OCI-LY7 (cell line): ENCODE data around the gene OR52N5. TPM values are rescaled to one million over a fixed set of nuclear protein-coding genes. Genes with fewer than 3 reads are reported as not detected.

ENCODE experiments used
- BruUV-seq: library from RNA; stranded (reverse); fragments of 400-500 nt; replicated peaks from 2 replicates; lab custom pipeline; 2021; lab: Mats Ljungman, UMichigan
- CTCF ChIA-PET: fragments of 300-600 bp; sonication (Branson Sonifier 250); formaldehyde crosslinking; loops from one replicate; lab custom pipeline; 2022; ENCODE audit warnings: antibody characterized with exemption; ENCODE audit not compliant: unreplicated experiment; lab: Charles Lee
- POLR2A ChIA-PET: fragments of 300-600 bp; sonication (Branson Sonifier 250); formaldehyde crosslinking; loops from one replicate; lab custom pipeline; 2022; ENCODE audit warnings: antibody characterized with exemption; lab: Charles Lee
- DNase-seq: peaks from one replicate; pipeline ENCODE4 v3.0.0-alpha.2; 2015; ENCODE audit warnings: low spot score
- H2AFZ ChIP-seq: fragments of 200-600 bp; sonication (generic), shearing (Covaris generic); 2 replicates; pipeline ENCODE4 v1.6.1; 2014; ENCODE audit warnings: mild to moderate bottlenecking, antibody characterized with exemption, low read length, moderate library complexity
- H3K27ac ChIP-seq: fragments of 200-600 bp; sonication (generic); 2 replicates; pipeline ENCODE4 v1.5.1; 2014; ENCODE audit warnings: mixed run types, low read depth, mild to moderate bottlenecking, moderate library complexity, low read length, inconsistent platforms; ENCODE audit not compliant: poor library complexity, severe bottlenecking
- H3K36me3 ChIP-seq: fragments of 200-600 bp; sonication (generic); 2 replicates; pipeline ENCODE4 v1.6.1; 2014; ENCODE audit warnings: mild to moderate bottlenecking, antibody characterized with exemption, low read length, moderate library complexity, mixed read lengths; ENCODE audit not compliant: insufficient read depth
- H3K4me1 ChIP-seq: fragments of 200-600 bp; sonication (generic); 2 replicates; pipeline ENCODE4 v1.5.1; 2014; ENCODE audit warnings: mild to moderate bottlenecking, low read length; ENCODE audit not compliant: insufficient read depth, poor library complexity, severe bottlenecking
- H3K4me2 ChIP-seq: fragments of 200-600 bp; sonication (generic); 2 replicates; pipeline ENCODE4 v1.6.1; 2014; ENCODE audit warnings: mild to moderate bottlenecking, low read length
- H3K4me3 ChIP-seq: fragments of 200-600 bp; sonication (generic); 2 replicates; pipeline ENCODE4 v1.5.1; 2014; ENCODE audit warnings: mild to moderate bottlenecking, low read depth, low read length; ENCODE audit not compliant: poor library complexity, severe bottlenecking
- H3K79me2 ChIP-seq: fragments of 200-600 bp; sonication (generic); 2 replicates; pipeline ENCODE4 v1.6.1; 2016; ENCODE audit warnings: low read depth, mild to moderate bottlenecking, low read length, moderate library complexity, mixed read lengths; ENCODE audit not compliant: insufficient read depth
- H3K9me2 ChIP-seq: fragments of 200-600 bp; sonication (generic); 2 replicates; pipeline ENCODE4 v1.6.1; 2016; ENCODE audit warnings: mild to moderate bottlenecking, low read length, mixed read lengths; ENCODE audit not compliant: insufficient read depth
- H3K9me3 ChIP-seq: fragments of 200-600 bp; sonication (generic); 2 replicates; pipeline ENCODE4 v1.6.1; 2014; ENCODE audit warnings: mild to moderate bottlenecking, mixed run types, low read length, mixed read lengths
- H4K20me1 ChIP-seq: fragments of 200-600 bp; sonication (generic); 2 replicates; pipeline ENCODE4 v1.6.1; 2014; ENCODE audit warnings: mild to moderate bottlenecking, antibody characterized with exemption, low read length, moderate library complexity, mixed read lengths; ENCODE audit not compliant: insufficient read depth
- CTCF ChIP-seq: fragments of 200-600 bp; sonication (generic); conservative IDR thresholded peaks from 2 replicates; pipeline ENCODE4 v1.5.1; 2014; ENCODE audit warnings: mild to moderate bottlenecking, antibody characterized with exemption, low read length, moderate library complexity, mixed read lengths
- EZH2phosphoT487 ChIP-seq: fragments of 200-600 bp; sonication (generic); IDR thresholded peaks from 2 replicates; pipeline ENCODE4 v1.6.1; 2018; ENCODE audit warnings: low read depth, borderline replicate concordance, mild to moderate bottlenecking, mixed run types, antibody characterized with exemption, low read length, moderate library complexity, mixed read lengths
- intact Hi-C: fragments of 100-400 bp; cut with micrococcal nuclease; formaldehyde crosslinking; loops from one replicate; pipeline ENCODE4 v1.10.0; 2022; ENCODE audit not compliant: unreplicated experiment
- total RNA-seq, 2 experiments: library from RNA; depleted of rRNA in 1 of 2; stranded (reverse); fragments of >200 nt in 1 of 2; shearing (Covaris generic) in 1 of 2; gene quantifications; 2 replicates each; pipeline ENCODE4 v1.2.3, GENCODE V29; 2014 to 2022

Gene OR52N5
- total RNA-seq, 2 experiments from 2014 or later, result not detected

GRCh38 chr11:5796541-5796940 lies 13.4 kb upstream of the OR52N5 start:
- TF ChIP-seq CTCF, result no peak
- TF ChIP-seq EZH2phosphoT487, result no peak
- no peak for DNase-seq
- POLR2A ChIA-PET, result interaction anchor here (0.7 kb wide), 2 partner anchors 59 to 1169 kb away, joined by 3 to 4 read pairs; no protein-coding TSS in a partner anchor

GRCh38 chr11:5791165-5791564 lies 8.0 kb upstream of the OR52N5 start, which contains the start of gene OR52N1:
TSS of gene OR52N1 (minus strand) at chr11:5791265. CDS start at chr11:5788816, 2,449 bp downstream.
- no peak for DNase-seq
- CTCF ChIA-PET, result no interaction called here
- no peaks in the 10 kb centered on the region for H3K9me2 ChIP-seq
- no peak within 1 kb of the TSS for H2AFZ ChIP-seq
- no peaks in the 10 kb centered on the region for H3K36me3 ChIP-seq
- no peak within 1 kb of the TSS for H3K4me3 ChIP-seq
- H3K4me2 ChIP-seq, result no peak within 1 kb of the TSS
- no peak within 1 kb of the TSS for H3K27ac ChIP-seq
- POLR2A ChIA-PET, result interaction anchor here (0.6 kb wide), 1 partner anchor 110 kb away, joined by 3 read pairs; no protein-coding TSS in a partner anchor
- BruUV-seq, result no TSS peak
- intact Hi-C loops, result no loop called here
- no peaks in the 10 kb centered on the region for H3K4me1 ChIP-seq
- H4K20me1 ChIP-seq, result no peaks in the 10 kb centered on the region
- no peaks in the 10 kb centered on the region for H3K9me3 ChIP-seq
- TF ChIP-seq EZH2phosphoT487, result no peak
- no peak for TF ChIP-seq CTCF
- H3K79me2 ChIP-seq, result no peaks in the 10 kb centered on the region

More at GRCh38 chr11:5796541-5796940, 13.4 kb upstream of the OR52N5 start:
- no TSS peak for BruUV-seq
- CTCF ChIA-PET, result no interaction called here
- no peaks in the 10 kb centered on the region for H3K36me3 ChIP-seq
- H4K20me1 ChIP-seq, result no peaks in the 10 kb centered on the region
- no peak overlapping the region for H3K27ac ChIP-seq
- H2AFZ ChIP-seq, result no peak overlapping the region
- no peaks in the 10 kb centered on the region for H3K9me3 ChIP-seq
- no peaks in the 10 kb centered on the region for H3K4me1 ChIP-seq
- H3K4me2 ChIP-seq, result no peak overlapping the region
- intact Hi-C loops, result no loop called here
- no peak overlapping the region for H3K4me3 ChIP-seq
- no peaks in the 10 kb centered on the region for H3K79me2 ChIP-seq
- H3K9me2 ChIP-seq, result no peaks in the 10 kb centered on the region

- Histone ChIP-seq H3K79me2 (no peaks in the 10 kb centered on the region), H2AFZ (no peak overlapping the region), H3K9me2 (no peaks in the 10 kb centered on the region), H3K4me3 (no peak overlapping the region), H3K4me1 (no peaks in the 10 kb centered on the region), H3K36me3 (no peaks in the 10 kb centered on the region), H4K20me1 (no peaks in the 10 kb centered on the region), H3K27ac (no peak overlapping the region), H3K4me2 (no peak overlapping the region), H3K9me3 (no peaks in the 10 kb centered on the region)
- BruUV-seq, result no TSS peak
- CTCF ChIA-PET, result no interaction called here
- DNase-seq, result no peak
- intact Hi-C loops, result no loop called here
- POLR2A ChIA-PET, result no interaction called here
- TF ChIP-seq EZH2phosphoT487, result no peak
- TF ChIP-seq CTCF, result no peak
Observed at GRCh38 chr11:5767056-5767455, 16.1 kb downstream of the OR52N5 start.
